Measurements from ENCODE around the gene SORL1.
A peak's percentile ranks its signal among the peaks of the same experiment; 100 is the strongest.
"Not testable (repeated sequence)": the region's sequence is repeated elsewhere in the genome, so short reads cannot be mapped to it uniquely, and the experiment has no call there.

The SORL1 gene, protein sequence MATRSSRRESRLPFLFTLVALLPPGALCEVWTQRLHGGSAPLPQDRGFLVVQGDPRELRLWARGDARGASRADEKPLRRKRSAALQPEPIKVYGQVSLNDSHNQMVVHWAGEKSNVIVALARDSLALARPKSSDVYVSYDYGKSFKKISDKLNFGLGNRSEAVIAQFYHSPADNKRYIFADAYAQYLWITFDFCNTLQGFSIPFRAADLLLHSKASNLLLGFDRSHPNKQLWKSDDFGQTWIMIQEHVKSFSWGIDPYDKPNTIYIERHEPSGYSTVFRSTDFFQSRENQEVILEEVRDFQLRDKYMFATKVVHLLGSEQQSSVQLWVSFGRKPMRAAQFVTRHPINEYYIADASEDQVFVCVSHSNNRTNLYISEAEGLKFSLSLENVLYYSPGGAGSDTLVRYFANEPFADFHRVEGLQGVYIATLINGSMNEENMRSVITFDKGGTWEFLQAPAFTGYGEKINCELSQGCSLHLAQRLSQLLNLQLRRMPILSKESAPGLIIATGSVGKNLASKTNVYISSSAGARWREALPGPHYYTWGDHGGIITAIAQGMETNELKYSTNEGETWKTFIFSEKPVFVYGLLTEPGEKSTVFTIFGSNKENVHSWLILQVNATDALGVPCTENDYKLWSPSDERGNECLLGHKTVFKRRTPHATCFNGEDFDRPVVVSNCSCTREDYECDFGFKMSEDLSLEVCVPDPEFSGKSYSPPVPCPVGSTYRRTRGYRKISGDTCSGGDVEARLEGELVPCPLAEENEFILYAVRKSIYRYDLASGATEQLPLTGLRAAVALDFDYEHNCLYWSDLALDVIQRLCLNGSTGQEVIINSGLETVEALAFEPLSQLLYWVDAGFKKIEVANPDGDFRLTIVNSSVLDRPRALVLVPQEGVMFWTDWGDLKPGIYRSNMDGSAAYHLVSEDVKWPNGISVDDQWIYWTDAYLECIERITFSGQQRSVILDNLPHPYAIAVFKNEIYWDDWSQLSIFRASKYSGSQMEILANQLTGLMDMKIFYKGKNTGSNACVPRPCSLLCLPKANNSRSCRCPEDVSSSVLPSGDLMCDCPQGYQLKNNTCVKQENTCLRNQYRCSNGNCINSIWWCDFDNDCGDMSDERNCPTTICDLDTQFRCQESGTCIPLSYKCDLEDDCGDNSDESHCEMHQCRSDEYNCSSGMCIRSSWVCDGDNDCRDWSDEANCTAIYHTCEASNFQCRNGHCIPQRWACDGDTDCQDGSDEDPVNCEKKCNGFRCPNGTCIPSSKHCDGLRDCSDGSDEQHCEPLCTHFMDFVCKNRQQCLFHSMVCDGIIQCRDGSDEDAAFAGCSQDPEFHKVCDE (N-terminal part only)

DNA sequence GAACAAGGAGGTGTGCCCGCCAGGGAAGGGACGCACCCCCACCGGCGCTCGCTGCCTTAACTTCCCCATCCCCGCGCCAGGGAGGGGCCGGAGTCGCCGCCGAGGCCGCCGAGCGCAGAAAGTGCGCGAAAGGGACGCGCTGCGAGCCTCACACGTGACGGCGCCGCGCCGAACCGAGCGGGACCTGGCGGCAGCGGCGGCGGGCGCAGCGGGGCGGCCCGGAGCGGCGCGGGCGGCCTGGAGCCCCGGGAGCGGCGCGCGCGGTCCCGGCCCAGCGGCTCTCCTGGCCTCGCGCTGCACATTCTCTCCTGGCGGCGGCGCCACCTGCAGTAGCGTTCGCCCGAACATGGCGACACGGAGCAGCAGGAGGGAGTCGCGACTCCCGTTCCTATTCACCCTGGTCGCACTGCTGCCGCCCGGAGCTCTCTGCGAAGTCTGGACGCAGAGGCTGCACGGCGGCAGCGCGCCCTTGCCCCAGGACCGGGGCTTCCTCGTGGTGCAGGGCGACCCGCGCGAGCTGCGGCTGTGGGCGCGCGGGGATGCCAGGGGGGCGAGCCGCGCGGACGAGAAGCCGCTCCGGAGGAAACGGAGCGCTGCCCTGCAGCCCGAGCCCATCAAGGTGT is at the start of gene SORL1:
Gene SORL1, plus strand, starts transcription at position 329 of the 623 bp plus-strand sequence. Its CDS starts 18 bp downstream, at position 347.
- peak; percentile 34 for DNase-seq

GRCh38 chr11:121405646-121406045 is 46.5 kb upstream of the SORL1 start:
- no peak for DNase-seq

DNA sequence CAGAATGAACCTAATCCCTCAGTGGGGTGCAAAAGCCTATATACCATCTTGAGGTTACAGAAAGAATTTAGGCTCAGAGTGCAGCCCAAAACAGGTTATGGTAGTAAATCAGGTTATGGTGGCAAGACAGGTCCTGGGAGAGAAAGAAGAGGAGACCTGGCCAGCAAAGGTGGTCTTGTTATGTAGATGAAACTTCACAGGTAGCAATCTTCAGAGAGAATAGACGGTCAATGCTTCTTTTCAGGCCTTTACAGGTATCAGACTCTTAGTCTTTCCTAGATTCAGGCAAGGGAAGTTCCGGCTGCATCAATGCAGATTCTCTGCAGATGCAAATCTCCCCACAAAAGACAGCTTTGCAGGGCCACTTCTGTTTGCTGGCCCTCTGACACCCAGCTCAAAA is 45.8 kb upstream of the SORL1 start:
- no peak for DNase-seq

GRCh38 chr11:121408830-121409229 is 43.3 kb upstream of the SORL1 start:
- no peak for DNase-seq

DNA sequence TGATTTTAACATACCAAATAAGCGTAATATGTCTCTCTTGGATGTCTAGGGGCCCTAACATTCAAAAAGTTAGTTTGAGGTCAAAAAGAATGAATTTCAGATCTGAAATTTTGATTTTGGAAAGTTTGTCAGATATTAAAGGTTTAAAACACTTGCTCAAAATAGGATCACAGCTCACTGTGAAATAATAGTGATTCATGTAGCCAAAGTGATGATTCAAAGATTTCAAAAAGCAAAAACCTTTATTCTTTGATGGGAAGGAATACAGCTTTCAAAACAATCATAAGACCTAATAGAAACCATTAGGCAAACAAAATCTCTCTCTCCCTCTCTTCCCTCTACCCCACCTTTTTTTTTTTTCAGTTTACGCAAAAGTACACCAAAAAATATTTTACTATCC is 42.1 kb upstream of the SORL1 start:
- not testable (repeated sequence) for DNase-seq

- not testable (repeated sequence) for DNase-seq
These were observed 40.8 kb upstream of the SORL1 start for GRCh38 chr11:121411330-121411729.

- no peak for DNase-seq
These were observed 40.0 kb upstream of the SORL1 start for GRCh38 chr11:121412000-121412587.

- no peak for DNase-seq
These were observed 39.3 kb upstream of the SORL1 start for GRCh38 chr11:121412711-121413415.

DNA sequence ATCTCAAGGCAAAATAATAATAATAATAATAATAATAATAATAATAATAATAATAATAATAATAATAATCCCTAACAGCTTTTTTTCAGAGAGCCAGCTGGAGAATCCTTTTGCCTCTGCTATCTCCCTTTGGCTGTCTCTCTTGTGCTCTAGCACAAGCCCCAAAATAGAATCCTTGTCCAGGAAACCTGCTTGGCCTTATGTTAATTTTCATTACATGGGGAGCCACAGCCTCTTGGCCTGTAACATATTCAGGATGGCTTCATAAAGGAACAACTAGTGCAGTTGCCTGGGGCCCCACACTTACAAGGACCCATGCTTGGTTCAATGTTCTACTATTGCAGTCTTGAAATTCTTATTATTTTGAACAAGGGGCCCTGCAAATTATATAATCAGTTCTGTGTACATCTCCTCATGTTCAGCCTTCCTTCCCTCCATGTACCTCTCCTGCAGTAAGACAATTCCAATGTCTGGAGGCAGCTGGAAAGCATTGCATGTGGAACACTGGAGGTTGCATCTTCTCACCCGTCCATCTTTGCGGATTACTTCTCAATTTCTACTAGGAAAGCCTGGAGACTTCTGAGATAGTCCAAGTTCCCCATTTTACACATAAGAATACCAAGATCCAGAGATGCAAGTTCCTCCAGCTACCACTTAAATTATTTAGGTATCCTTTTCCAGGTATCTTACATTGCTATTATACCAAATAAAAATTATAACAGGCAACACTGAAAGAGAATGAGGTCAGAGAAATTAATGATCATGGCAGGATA is 37.8 kb upstream of the SORL1 start:
- no peak for DNase-seq

DNA sequence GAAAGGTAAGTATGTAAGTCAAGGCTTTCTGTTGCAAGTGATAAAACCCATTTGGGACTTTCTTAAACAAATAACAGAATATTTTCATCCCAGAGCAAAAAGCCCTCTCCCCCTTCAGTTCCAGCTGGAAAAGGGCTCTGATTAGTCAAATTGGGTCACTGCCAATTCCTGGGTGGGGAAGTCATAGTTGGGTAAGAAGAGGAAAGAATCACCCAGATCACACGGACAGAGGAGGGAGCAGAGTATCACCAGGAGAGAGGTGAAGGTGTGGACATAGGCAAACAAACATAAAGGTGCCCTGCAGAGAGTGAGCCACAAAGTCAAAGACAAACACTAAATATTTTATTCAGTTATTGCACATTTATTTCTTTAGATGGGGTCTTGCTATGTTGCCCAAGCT is 36.3 kb upstream of the SORL1 start:
- no peak for DNase-seq

DNA sequence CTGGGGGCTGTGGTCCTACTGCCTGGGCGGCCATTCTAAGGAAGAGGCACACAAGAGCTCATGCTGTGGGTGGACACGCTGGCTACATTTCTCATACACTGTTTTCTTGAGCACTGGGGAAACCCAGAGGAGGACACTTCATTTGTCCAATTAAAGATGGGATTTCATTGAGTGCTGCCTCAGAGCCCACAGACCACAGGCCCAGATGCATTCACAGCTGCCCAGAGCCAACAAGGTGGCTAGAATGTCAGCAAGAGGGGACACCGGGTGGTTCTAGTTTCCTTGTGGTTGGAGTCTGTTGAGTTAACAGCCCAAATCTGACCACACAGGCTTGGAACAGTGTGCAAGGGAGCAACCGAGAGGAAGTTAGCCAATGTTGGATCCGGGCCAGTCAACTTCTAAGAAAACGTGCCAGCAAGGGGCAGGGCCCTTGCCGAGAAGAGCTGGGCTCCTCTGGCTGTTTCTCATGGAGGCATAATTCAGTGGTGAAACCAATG is 35.0 kb upstream of the SORL1 start:
- no peak for DNase-seq

- no peak for DNase-seq
These were observed 34.5 kb upstream of the SORL1 start for GRCh38 chr11:121417607-121418006.

DNA sequence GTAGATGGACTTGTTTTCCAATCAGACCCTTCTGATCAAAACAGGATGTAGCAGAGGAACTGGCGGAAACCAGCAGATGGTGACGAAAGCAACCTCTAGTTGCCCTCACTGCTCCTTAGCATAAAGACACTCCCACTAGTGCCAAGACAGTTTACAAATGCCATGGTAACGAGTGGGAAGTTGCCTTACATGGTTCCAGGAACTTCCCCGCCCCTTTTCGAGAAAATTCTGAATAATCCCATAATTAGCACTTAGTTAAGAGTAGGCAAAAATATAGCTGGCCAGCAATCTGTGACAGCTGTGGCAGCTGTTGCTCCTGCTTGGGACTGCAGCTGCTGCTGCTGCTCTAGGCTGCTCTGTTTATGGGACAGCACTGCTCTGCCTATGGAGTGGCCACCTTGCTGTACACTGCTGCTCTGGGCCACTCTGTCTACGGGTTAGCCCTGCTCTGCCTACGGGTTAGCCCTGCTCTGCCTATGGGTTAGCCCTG is 33.4 kb upstream of the SORL1 start:
- DNase-seq: no peak

GRCh38 chr11:121419836-121420235 is 32.3 kb upstream of the SORL1 start:
- no peak for DNase-seq

GRCh38 chr11:121420398-121420797 is 31.7 kb upstream of the SORL1 start:
- DNase-seq: no peak

- no peak for DNase-seq
These were observed 30.8 kb upstream of the SORL1 start for GRCh38 chr11:121421149-121421901.

DNA sequence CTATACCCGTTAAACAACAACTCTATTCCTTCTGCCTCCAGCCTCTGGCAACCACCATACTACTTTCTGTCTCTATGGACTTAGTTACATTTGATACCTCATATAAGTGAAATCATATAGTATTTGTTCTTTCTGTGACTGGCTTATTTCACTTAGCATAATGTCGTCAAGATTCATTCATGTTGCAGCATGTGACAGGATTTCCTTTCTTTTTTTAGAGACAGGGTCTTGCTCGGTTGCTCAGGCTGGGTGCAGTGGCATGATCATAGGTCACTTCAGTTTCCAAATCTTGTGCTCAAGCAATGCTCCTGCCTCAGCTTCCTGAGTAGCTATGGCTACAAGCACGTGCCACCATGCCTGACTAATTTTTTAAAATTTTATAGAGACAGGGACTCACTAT is 29.4 kb upstream of the SORL1 start:
- DNase-seq: no peak

DNA sequence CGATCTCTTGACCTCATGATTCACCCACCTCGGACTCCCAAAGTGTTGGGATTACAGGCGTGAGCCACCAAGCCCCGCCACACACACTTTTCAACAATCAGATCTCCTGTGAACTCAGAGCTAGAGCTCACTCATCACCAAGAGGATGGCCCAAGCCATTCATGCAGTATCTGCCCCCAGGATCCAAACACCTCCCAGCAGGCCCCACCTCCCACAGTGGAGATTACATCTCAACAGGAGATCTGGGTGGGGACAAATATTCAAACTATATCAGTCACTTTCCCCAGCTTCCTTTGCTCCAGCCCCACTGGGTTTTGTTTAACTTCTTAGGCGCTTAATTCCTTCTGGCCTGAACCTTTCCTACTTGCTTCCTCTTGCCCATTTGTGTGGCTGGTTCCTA is 26.3 kb upstream of the SORL1 start:
- no peak for DNase-seq

All from NCI-H2107 (cell line).